ENCODE results near the gene UBR4.
A peak's percentile ranks its signal among the peaks of the same experiment; 100 is the strongest.

UBR4 gene

GRCh38 chr1:19087737-19088594 is 122.1 kb downstream of the UBR4 start:
- no peak for DNase-seq

GRCh38 chr1:19087017-19087736 is 122.9 kb downstream of the UBR4 start:
- no peak for DNase-seq

GRCh38 chr1:19086176-19086875 is 123.7 kb downstream of the UBR4 start:
- no peak for DNase-seq

- no peak for DNase-seq
Observed at GRCh38 chr1:19084206-19084738, 125.8 kb downstream of the UBR4 start.

- DNase-seq: no peak
Observed at GRCh38 chr1:19083081-19083480, 127.0 kb downstream of the UBR4 start.

- DNase-seq: no peak
Observed at GRCh38 chr1:19081218-19081893, 128.7 kb downstream of the UBR4 start.

GRCh38 chr1:19080721-19081120 is 129.3 kb downstream of the UBR4 start:
- DNase-seq: no peak

- DNase-seq: no peak
Observed at GRCh38 chr1:19079541-19080472, 130.3 kb downstream of the UBR4 start.

GRCh38 chr1:19078536-19078935 is 131.5 kb downstream of the UBR4 start:
- DNase-seq: no peak

GRCh38 chr1:19076841-19077616 is 133.0 kb downstream of the UBR4 start:
- DNase-seq: no peak

GRCh38 chr1:19074902-19075721 is 135.0 kb downstream of the UBR4 start:
- no peak for DNase-seq

- peak in 2 of 4 experiments; percentile 38 to 62 for DNase-seq
Observed at GRCh38 chr1:19074361-19074901, 135.6 kb downstream of the UBR4 start.

- no peak for DNase-seq
Observed at GRCh38 chr1:19073311-19074186, 136.5 kb downstream of the UBR4 start.

- no peak for DNase-seq
Observed at GRCh38 chr1:19072285-19072981, 137.6 kb downstream of the UBR4 start.

- no peak for DNase-seq
Observed at GRCh38 chr1:19071674-19072281, 138.3 kb downstream of the UBR4 start.

- DNase-seq: no peak
Observed at GRCh38 chr1:19070891-19071621, 139.0 kb downstream of the UBR4 start.
